Stimulated activated CD8-positive, alpha-beta memory T cell treated with anti-CD3 and anti-CD28 coated beads, Interleukin-7, amount 100 ng/mL, for 4 hours (primary cell): ENCODE measurements around the gene CYP2A6.
"Not testable (repeated sequence)": the region's sequence is repeated elsewhere in the genome, so short reads cannot be mapped to it uniquely, and the experiment has no call there.

Source experiments
- DNase-seq, 2 donors: peaks; one replicate each; pipeline ENCODE4 v3.0.0-alpha.2; 2020; ENCODE audit warnings: low read depth in 2 of 2

The CYP2A6 gene

GRCh38 chr19:40818480-40819399 lies 31.5 kb downstream of the CYP2A6 start:
- DNase-seq: peak in 1 of 2 donors; percentile 69

- no peak for DNase-seq
These were observed 35.0 kb downstream of the CYP2A6 start for GRCh38 chr19:40815223-40815622.

- no peak for DNase-seq
These were observed 37.1 kb downstream of the CYP2A6 start for GRCh38 chr19:40813182-40813581.

GRCh38 chr19:40812571-40812970 lies 37.7 kb downstream of the CYP2A6 start:
- DNase-seq: not testable (repeated sequence)

- DNase-seq: no peak
These were observed 38.5 kb downstream of the CYP2A6 start for GRCh38 chr19:40811478-40812341.

- DNase-seq: peak in 1 of 2 donors; percentile 44
These were observed 39.4 kb downstream of the CYP2A6 start for GRCh38 chr19:40810649-40811408.

- DNase-seq: no peak
These were observed 40.1 kb downstream of the CYP2A6 start for GRCh38 chr19:40810160-40810559.

GRCh38 chr19:40809358-40810086 lies 40.7 kb downstream of the CYP2A6 start:
- no peak for DNase-seq

GRCh38 chr19:40808497-40808896 lies 41.8 kb downstream of the CYP2A6 start:
- no peak for DNase-seq

GRCh38 chr19:40808021-40808325 lies 42.3 kb downstream of the CYP2A6 start:
- no peak for DNase-seq

- no peak for DNase-seq
These were observed 42.9 kb downstream of the CYP2A6 start for GRCh38 chr19:40807147-40808020.

- DNase-seq: peak; percentile 61 to 65
These were observed 43.7 kb downstream of the CYP2A6 start for GRCh38 chr19:40806423-40807146.

GRCh38 chr19:40805258-40805868 lies 44.9 kb downstream of the CYP2A6 start:
- DNase-seq: no peak

- no peak for DNase-seq
These were observed 45.4 kb downstream of the CYP2A6 start for GRCh38 chr19:40804783-40805242.

GRCh38 chr19:40803857-40804782 lies 46.1 kb downstream of the CYP2A6 start:
- DNase-seq: peak in 1 of 2 donors; percentile 26

- no peak for DNase-seq
These were observed 46.9 kb downstream of the CYP2A6 start for GRCh38 chr19:40803170-40803856.
